ENCODE measurements around the gene NIPAL3. TPM values are rescaled to one million over a fixed set of nuclear protein-coding genes. Genes with fewer than 3 reads are reported as not detected.

NIPAL3 gene
- total and polyA plus RNA-seq, 2 donors (not counting 3 experiments of a cell fraction or from before 2014, with no cell fraction given) = 15.5 to 16.0 TPM

DNA sequence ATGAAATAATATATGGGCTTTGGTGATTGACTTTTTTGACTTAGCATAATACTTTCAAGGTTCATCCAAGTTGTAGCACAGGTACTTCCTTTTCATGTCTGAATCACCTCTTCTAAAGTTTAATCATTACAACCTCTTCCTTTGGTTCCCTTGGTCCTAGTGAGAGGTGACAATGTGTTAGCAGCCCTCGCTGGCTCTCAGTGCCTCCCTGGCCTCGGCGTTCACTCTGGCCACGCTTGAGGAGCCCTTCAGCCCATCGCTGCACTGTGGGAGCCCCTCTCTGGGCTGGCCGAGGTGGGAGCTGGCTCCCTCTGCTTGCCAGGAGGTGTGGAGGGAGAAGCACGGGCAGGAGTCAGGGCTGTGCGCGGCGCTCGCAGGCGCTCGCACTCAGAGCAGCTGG lies 74.1 kb downstream of the NIPAL3 start:
- intact Hi-C loops (cut with micrococcal nuclease) (no loop called here), dilution Hi-C loops (cut with MboI; ENCODE audit: extremely low pct_ligation_motif_present, low sequenced_read_pairs) (no loop called here)
- H3K9me3 ChIP-seq (replicated peaks; ENCODE audit: control insufficient read depth, insufficient read depth, low read length) = no peaks in the 10 kb centered on the region
- H3K27ac ChIP-seq (ENCODE audit: insufficient read depth, low read depth, low read length) = no peak overlapping the region
- ChIA-PET POLR2A (no interaction called here), CTCF (interaction anchor here (1.1 to 2.4 kb wide), 2 partner anchors 37 to 98 kb away, joined by 3 to 7 read pairs; no protein-coding TSS in a partner anchor)
- TF ChIP-seq JUN (IDR thresholded peaks at IDR 0.05; ENCODE audit: borderline replicate concordance, insufficient read depth, insufficient read length, low read depth) (no peak), POLR2AphosphoS5 (IDR thresholded peaks at IDR 0.05; ENCODE audit: insufficient read depth, low read depth, low read length) (no peak), GATA2 (IDR thresholded peaks at IDR 0.05; ENCODE audit: insufficient read depth, insufficient read length, low read depth, low read length) (no peak), FOS (IDR thresholded peaks at IDR 0.05; ENCODE audit: borderline replicate concordance, insufficient read depth, low read length) (no peak), POLR2A (IDR thresholded peaks at IDR 0.05; ENCODE audit: low read depth, low read length) (no peak), EZH2 (IDR thresholded peaks at IDR 0.05; ENCODE audit: borderline replicate concordance, low read depth, low read length, severe bottlenecking) (no peak), MYC (IDR thresholded peaks at IDR 0.05; ENCODE audit: low read depth, low read length) (no peak)
- TF ChIP-seq, protein P1, sequence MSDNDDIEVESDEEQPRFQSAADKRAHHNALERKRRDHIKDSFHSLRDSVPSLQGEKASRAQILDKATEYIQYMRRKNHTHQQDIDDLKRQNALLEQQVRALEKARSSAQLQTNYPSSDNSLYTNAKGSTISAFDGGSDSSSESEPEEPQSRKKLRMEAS (IDR thresholded peaks at IDR 0.05; ENCODE audit: insufficient read depth, insufficient read length) = no peak
- TF ChIP-seq, protein P2, sequence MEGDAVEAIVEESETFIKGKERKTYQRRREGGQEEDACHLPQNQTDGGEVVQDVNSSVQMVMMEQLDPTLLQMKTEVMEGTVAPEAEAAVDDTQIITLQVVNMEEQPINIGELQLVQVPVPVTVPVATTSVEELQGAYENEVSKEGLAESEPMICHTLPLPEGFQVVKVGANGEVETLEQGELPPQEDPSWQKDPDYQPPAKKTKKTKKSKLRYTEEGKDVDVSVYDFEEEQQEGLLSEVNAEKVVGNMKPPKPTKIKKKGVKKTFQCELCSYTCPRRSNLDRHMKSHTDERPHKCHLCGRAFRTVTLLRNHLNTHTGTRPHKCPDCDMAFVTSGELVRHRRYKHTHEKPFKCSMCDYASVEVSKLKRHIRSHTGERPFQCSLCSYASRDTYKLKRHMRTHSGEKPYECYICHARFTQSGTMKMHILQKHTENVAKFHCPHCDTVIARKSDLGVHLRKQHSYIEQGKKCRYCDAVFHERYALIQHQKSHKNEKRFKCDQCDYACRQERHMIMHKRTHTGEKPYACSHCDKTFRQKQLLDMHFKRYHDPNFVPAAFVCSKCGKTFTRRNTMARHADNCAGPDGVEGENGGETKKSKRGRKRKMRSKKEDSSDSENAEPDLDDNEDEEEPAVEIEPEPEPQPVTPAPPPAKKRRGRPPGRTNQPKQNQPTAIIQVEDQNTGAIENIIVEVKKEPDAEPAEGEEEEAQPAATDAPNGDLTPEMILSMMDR (IDR thresholded peaks at IDR 0.05; ENCODE audit: extremely low read depth in 1 of 2, insufficient read depth in 1 of 2, low read depth in 1 of 2, low read length in 2 of 2) = no peak
- no peak overlapping the region for H3K9ac ChIP-seq (replicated peaks; ENCODE audit: extremely low read depth, insufficient read depth, low read length)
- no peaks in the 10 kb centered on the region for H4K20me1 ChIP-seq (replicated peaks; ENCODE audit: control insufficient read depth, extremely low read depth, insufficient read depth, low read length)
- H2AFZ ChIP-seq (ENCODE audit: low read depth, low read length) = no peak overlapping the region
- H3K36me3 ChIP-seq (ENCODE audit: control insufficient read depth in 2 of 2, extremely low read depth in 1 of 2, insufficient read depth in 2 of 2, low read length in 2 of 2) = no peaks in the 10 kb centered on the region
- no peak overlapping the region for H3K4me3 ChIP-seq (replicated peaks in 1 of 3; ENCODE audit: insufficient read depth in 1 of 3, low read depth in 1 of 3, low read length in 3 of 3)
- no TSS peak for BruUV-seq (replicated peaks)
- H3K27me3 ChIP-seq (ENCODE audit: control insufficient read depth in 2 of 2, insufficient read depth in 2 of 2, low read length in 2 of 2) = no peaks in the 10 kb centered on the region
- no peaks in the 10 kb centered on the region for H3K9me1 ChIP-seq (replicated peaks; ENCODE audit: control insufficient read depth, extremely low read depth, insufficient read depth, low read length)
- no peak overlapping the region for H3K4me2 ChIP-seq (ENCODE audit: insufficient read depth, low read length)
- no peaks in the 10 kb centered on the region for H3K4me1 ChIP-seq (ENCODE audit: control insufficient read depth, extremely low read depth, insufficient read depth, low read length)
- H3K79me2 ChIP-seq (ENCODE audit: control insufficient read depth, insufficient read depth, low read length) = no peaks in the 10 kb centered on the region
- FAIRE-seq (no peak), DNase-seq (ENCODE audit: low read depth, low spot score) (no peak)
